K562 (cell line): Measurements from ENCODE around the gene ANXA3. TPM values are rescaled to one million over a fixed set of nuclear protein-coding genes. Genes with fewer than 3 reads are reported as not detected.

ENCODE experiments used
- ATAC-seq: fragments of 200-7000 bp; cut with Tn5 transposase; 3 replicates; pipeline ENCODE4 v1.9.1; 2020; ENCODE audit warnings: moderate library complexity
- BruUV-seq: library from RNA; stranded (reverse); fragments of 400-500 nt; replicated peaks from 2 replicates; lab custom pipeline; 2021; lab: Mats Ljungman, UMichigan
- CTCF ChIA-PET: fragments of 300-600 bp; formaldehyde crosslinking; extraction: SDS; loops from one replicate; lab custom pipeline; 2021; ENCODE audit warnings: low intra/inter-chr PET ratio; lab: Yijun Ruan, JAX
- POLR2A ChIA-PET: fragments of 300-600, 350-650 bp; sonication (Branson Sonifier 250); formaldehyde crosslinking; extraction: SDS; loops from one replicate; lab custom pipeline; 2021; ENCODE audit warnings: antibody characterized with exemption, inconsistent platforms; lab: Yijun Ruan, JAX
- DNase-seq, 4 experiments: peaks; one replicate each; pipeline versions ENCODE4 v3.0.0 to v3.0.0-alpha.2; 2011 to 2018; ENCODE audit warnings: low spot score in 3 of 4, mixed read lengths in 3 of 4; ENCODE audit errors: extremely low read depth in 1 of 4
- FAIRE-seq: peaks from 2 replicates; lab custom pipeline; 2011; peaks lifted over from hg19 to GRCh38; lab: Jason Lieb, UNC
- H2AFZ ChIP-seq: 2 replicates; pipeline ENCODE4 v1.6.0; 2011; ENCODE audit warnings: low read depth, low read length, control low read depth, inconsistent platforms
- H3K27ac ChIP-seq: fragments of 200-600 bp; 3 replicates; pipeline ENCODE4 v1.8.0; 2011; ENCODE audit warnings: low read depth, mild to moderate bottlenecking, control low read depth, inconsistent platforms, low read length, moderate library complexity, mixed read lengths; ENCODE audit errors: extremely low read depth
- H3K27me3 ChIP-seq, 2 experiments: fragments of 300-600 bp in 1 of 2; 2 replicates in 1 of 2; 3 replicates in 1 of 2; pipeline versions ENCODE4 v1.6.0 to v1.8.0; 2011; ENCODE audit warnings: inconsistent platforms in 2 of 2, low read length in 2 of 2, mild to moderate bottlenecking in 1 of 2, mixed read lengths in 1 of 2, moderate library complexity in 1 of 2; ENCODE audit not compliant: control insufficient read depth in 2 of 2, insufficient read depth in 2 of 2
- H3K36me3 ChIP-seq: fragments of 300-600 bp; 3 replicates; pipeline ENCODE4 v1.8.0; 2011; ENCODE audit warnings: mild to moderate bottlenecking, low read length, inconsistent platforms; ENCODE audit not compliant: control insufficient read depth, insufficient read depth
- H3K4me1 ChIP-seq, 2 experiments: fragments of 200-600 bp in 1 of 2; replicated peaks in 1 of 2; 2 replicates in 1 of 2; 3 replicates in 1 of 2; pipeline versions ENCODE4 v1.5.1 to v1.8.0; 2011; ENCODE audit warnings: inconsistent platforms in 2 of 2, low read length in 2 of 2, mild to moderate bottlenecking in 1 of 2, mixed read lengths in 1 of 2, moderate library complexity in 1 of 2; ENCODE audit not compliant: control insufficient read depth in 2 of 2, insufficient read depth in 2 of 2
- H3K4me2 ChIP-seq: 2 replicates; pipeline ENCODE4 v1.6.1; 2011; ENCODE audit warnings: low read length, control low read depth, inconsistent platforms, mixed read lengths; ENCODE audit not compliant: insufficient read depth
- H3K4me3 ChIP-seq: fragments of 200-600 bp; sonication (generic), shearing (Covaris generic); 2 replicates; pipeline ENCODE4 v1.5.1; 2016; ENCODE audit warnings: control low read depth, inconsistent platforms
- H3K79me2 ChIP-seq: fragments of 200-600 bp; 3 replicates; pipeline ENCODE4 v1.8.0; 2011; ENCODE audit warnings: low read length, inconsistent platforms; ENCODE audit not compliant: control insufficient read depth, insufficient read depth
- H3K9ac ChIP-seq, 2 experiments: 2 replicates each; pipeline versions ENCODE4 v1.6.0 to v1.6.1; 2011; ENCODE audit warnings: low read depth in 2 of 2, low read length in 2 of 2, control low read depth in 1 of 2, inconsistent platforms in 1 of 2, mild to moderate bottlenecking in 1 of 2, mixed read lengths in 1 of 2; ENCODE audit not compliant: insufficient read depth in 1 of 2
- H3K9me1 ChIP-seq: one replicate; pipeline ENCODE4 v1.6.0; 2011; ENCODE audit warnings: inconsistent platforms, mild to moderate bottlenecking, low read length, moderate library complexity; ENCODE audit not compliant: control insufficient read depth, insufficient read depth
- H3K9me3 ChIP-seq: replicated peaks from 2 replicates; pipeline ENCODE4 v1.5.1; 2011; ENCODE audit warnings: low read depth, low read length, inconsistent platforms; ENCODE audit not compliant: control insufficient read depth, insufficient read depth
- H4K20me1 ChIP-seq: replicated peaks from 2 replicates; pipeline ENCODE4 v1.6.1; 2011; ENCODE audit warnings: low read length, inconsistent platforms, mixed read lengths; ENCODE audit not compliant: control insufficient read depth, insufficient read depth
- CEBPB ChIP-seq: fragments of 450-650 bp; IDR thresholded peaks from 2 replicates; pipeline ENCODE4 v1.6.1; 2016; ENCODE audit warnings: missing genetic modification characterization, missing compliant biosample characterization
- FOXP1 ChIP-seq: sonication (generic); formaldehyde crosslinking; IDR thresholded peaks from 2 replicates; pipeline ENCODE4 v1.8.0; 2022; ENCODE audit warnings: mild to moderate bottlenecking, missing genetic modification reagents
- NR2C1 ChIP-seq, 2 experiments: fragments of 450-650 bp; IDR thresholded peaks; 2 replicates each; pipeline ENCODE4 v1.6.1; 2017; ENCODE audit warnings: mild to moderate bottlenecking in 2 of 2, antibody characterized with exemption in 1 of 2, inconsistent platforms in 1 of 2, missing compliant biosample characterization in 1 of 2, missing genetic modification characterization in 1 of 2
- SMARCE1 ChIP-seq: fragments of 450-650 bp; IDR thresholded peaks from 2 replicates; pipeline ENCODE4 v1.7.1; 2016; ENCODE audit warnings: mild to moderate bottlenecking
- SMC3 ChIP-seq: conservative IDR thresholded peaks from 2 replicates; pipeline ENCODE4 v1.6.1; 2011; ENCODE audit warnings: low read depth, low read length, improper control_type of control experiment; ENCODE audit not compliant: insufficient read depth
- SOX6 ChIP-seq: fragments of 450-650 bp; IDR thresholded peaks from 2 replicates; pipeline ENCODE4 v1.6.1; 2014; ENCODE audit warnings: mild to moderate bottlenecking
- SRSF7 ChIP-seq: fragments of 200-400 bp; formaldehyde crosslinking; optimal IDR thresholded peaks from 2 replicates; pipeline ENCODE3; 2017; ENCODE audit warnings: mild to moderate bottlenecking, low read depth, low read length
- ZBTB7A ChIP-seq: IDR thresholded peaks from 2 replicates; pipeline ENCODE4 v1.6.1; 2011; ENCODE audit warnings: low read depth, mild to moderate bottlenecking, low read length, moderate library complexity, borderline replicate concordance; ENCODE audit not compliant: control insufficient read depth
- ZNF436 ChIP-seq: fragments of 250-450, 450-650 bp; sonication (Bioruptor Pico); formaldehyde crosslinking; IDR thresholded peaks from 2 replicates; pipeline ENCODE4 v1.7.0; 2020; ENCODE audit warnings: mild to moderate bottlenecking
- WGBS: fragments of 100-300 bp; shearing (Covaris generic); methylation state at CpG from one replicate; pipeline ENCODE4 v1.1.6; 2016; ENCODE audit warnings: low coverage, mixed read lengths; ENCODE audit not compliant: insufficient coverage; ENCODE audit errors: missing lambda C conversion rate; 5-methylcytosine and 5-hydroxymethylcytosine counted together
- in situ Hi-C: fragments of 300-500 bp; cut with MboI; formaldehyde crosslinking; loops from 4 replicates; pipeline ENCODE4 v1.15.0; 2018; ENCODE audit warnings: inconsistent platforms, mixed read lengths
- intact Hi-C: fragments of 100-400 bp; cut with micrococcal nuclease; formaldehyde crosslinking; loops from 2 replicates; pipeline ENCODE4 v1.14.2; 2022
- polyA plus RNA-seq, 8 experiments: library from polyadenylated mRNA; depleted of rRNA in 4 of 8; stranded (reverse) in 5 of 8; unstranded in 3 of 8; fragments of >200 nt; fragmentation: Nextera tagmentation in 2 of 8; fragmentation: Illumina TruSeq in 1 of 8; extraction: Ambion mirVana in 2 of 8; extraction: Trizol in 1 of 8; gene quantifications; 2 replicates each; pipeline versions ENCODE4 v1.2.1 to v1.2.3, GENCODE V29; 2011 to 2014; ENCODE audit warnings: inconsistent platforms in 1 of 8, missing spikeins in 1 of 8
- total RNA-seq, 7 experiments: library from RNA; depleted of rRNA in 6 of 7; stranded (reverse); fragments of >200 nt in 6 of 7; fragmentation: Illumina TruSeq in 2 of 7; extraction: Trizol in 2 of 7; gene quantifications; 2 replicates each; pipeline versions ENCODE4 v1.2.1 to v1.2.3, GENCODE V29; 2011 to 2021; ENCODE audit warnings: low replicate concordance in 1 of 7
- TF ChIP-seq, protein P1 (sequence below): fragments of 250-450 bp; sonication (Bioruptor Pico); IDR thresholded peaks from 2 replicates; pipeline ENCODE4 v1.5.0; 2021
- TF ChIP-seq, protein P2 (sequence below): fragments of 450-650 bp; IDR thresholded peaks from 2 replicates; pipeline ENCODE4 v1.7.0; 2016; ENCODE audit warnings: borderline replicate concordance
- TF ChIP-seq, protein P3 (sequence below): sonication (generic); formaldehyde crosslinking; IDR thresholded peaks from 2 replicates; pipeline ENCODE4 v1.5.0; 2020; ENCODE audit warnings: missing genetic modification reagents

Gene ANXA3
- total and polyA plus RNA-seq, 9 of the 15 experiments (the other 6 are each of a cell fraction or from before 2014, with no cell fraction given): 6.3 to 15.5 (median 9.8) TPM

DNA sequence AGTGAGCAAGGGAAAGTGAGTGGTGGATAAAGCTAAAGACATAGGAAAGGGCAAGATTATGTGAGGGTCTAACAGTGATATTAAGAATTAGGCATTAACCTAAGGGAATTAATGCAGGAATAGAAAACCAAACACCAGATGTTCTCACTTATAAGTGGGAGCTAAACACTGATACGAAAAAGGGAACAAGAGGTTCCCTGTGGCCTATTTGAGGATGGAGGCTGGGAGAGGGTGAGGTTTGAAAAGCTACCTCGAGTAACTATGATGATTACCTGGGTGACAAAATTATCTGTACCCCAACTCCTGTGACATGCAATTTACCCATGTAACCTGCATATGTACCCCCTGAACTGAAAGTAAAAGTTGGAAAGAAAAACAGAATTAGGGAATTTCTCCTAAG is 79.0 kb downstream of the ANXA3 start (continued):
- TF ChIP-seq FOXP1 (CRISPR knock-in tag) (no peak), ZBTB7A (no peak), CEBPB (no peak), SMARCE1 (0 out of 2 replicates have a peak, but pooled peaks have one; percentile 12), NR2C1 (IDR thresholded peaks at IDR 0.05) (0 out of 2 replicates have a peak, but pooled peaks have one; percentile 4), NR2C1 (tag; IDR thresholded peaks at IDR 0.05) (no peak)
- TF ChIP-seq, protein P1, sequence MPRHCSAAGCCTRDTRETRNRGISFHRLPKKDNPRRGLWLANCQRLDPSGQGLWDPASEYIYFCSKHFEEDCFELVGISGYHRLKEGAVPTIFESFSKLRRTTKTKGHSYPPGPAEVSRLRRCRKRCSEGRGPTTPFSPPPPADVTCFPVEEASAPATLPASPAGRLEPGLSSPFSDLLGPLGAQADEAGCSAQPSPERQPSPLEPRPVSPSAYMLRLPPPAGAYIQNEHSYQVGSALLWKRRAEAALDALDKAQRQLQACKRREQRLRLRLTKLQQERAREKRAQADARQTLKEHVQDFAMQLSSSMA: no peak
- TF ChIP-seq, protein P2, sequence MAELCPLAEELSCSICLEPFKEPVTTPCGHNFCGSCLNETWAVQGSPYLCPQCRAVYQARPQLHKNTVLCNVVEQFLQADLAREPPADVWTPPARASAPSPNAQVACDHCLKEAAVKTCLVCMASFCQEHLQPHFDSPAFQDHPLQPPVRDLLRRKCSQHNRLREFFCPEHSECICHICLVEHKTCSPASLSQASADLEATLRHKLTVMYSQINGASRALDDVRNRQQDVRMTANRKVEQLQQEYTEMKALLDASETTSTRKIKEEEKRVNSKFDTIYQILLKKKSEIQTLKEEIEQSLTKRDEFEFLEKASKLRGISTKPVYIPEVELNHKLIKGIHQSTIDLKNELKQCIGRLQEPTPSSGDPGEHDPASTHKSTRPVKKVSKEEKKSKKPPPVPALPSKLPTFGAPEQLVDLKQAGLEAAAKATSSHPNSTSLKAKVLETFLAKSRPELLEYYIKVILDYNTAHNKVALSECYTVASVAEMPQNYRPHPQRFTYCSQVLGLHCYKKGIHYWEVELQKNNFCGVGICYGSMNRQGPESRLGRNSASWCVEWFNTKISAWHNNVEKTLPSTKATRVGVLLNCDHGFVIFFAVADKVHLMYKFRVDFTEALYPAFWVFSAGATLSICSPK: no peak

- Histone ChIP-seq H3K4me3 (no peak overlapping the region), H3K9me1 (no peaks in the 10 kb centered on the region), H3K9me3 (no peaks in the 10 kb centered on the region), H3K27me3 (no peaks in the 10 kb centered on the region), H3K27ac (no peak overlapping the region), H3K4me2 (no peak overlapping the region), H4K20me1 (no peaks in the 10 kb centered on the region), H2AFZ (peak overlapping the region; percentile 5; the same call in 1 of the 2 replicates), H3K79me2 (no peaks in the 10 kb centered on the region), H3K4me1 (peaks cover 0 to 22% of the 10 kb centered on the region in 2 experiments; a peak in 4 of 5 replicates), H3K36me3 (no peaks in the 10 kb centered on the region), H3K9ac (no peak overlapping the region)
- POLR2A ChIA-PET: interaction anchor here (1.0 kb wide), 1 partner anchor 13 kb away, joined by 3 read pairs; no protein-coding TSS in a partner anchor
- no peak for TF ChIP-seq SRSF7
- no peak for TF ChIP-seq ZNF436 (CRISPR knock-in tag)
- TF ChIP-seq, protein P3, sequence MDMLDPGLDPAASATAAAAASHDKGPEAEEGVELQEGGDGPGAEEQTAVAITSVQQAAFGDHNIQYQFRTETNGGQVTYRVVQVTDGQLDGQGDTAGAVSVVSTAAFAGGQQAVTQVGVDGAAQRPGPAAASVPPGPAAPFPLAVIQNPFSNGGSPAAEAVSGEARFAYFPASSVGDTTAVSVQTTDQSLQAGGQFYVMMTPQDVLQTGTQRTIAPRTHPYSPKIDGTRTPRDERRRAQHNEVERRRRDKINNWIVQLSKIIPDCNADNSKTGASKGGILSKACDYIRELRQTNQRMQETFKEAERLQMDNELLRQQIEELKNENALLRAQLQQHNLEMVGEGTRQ: peak; percentile 23; the same call in 1 of the 2 replicates
- TF ChIP-seq SMC3: no peak
- no peak for TF ChIP-seq SOX6
- intact Hi-C loops: no loop called here
- ATAC-seq (no peak), DNase-seq (no peak), FAIRE-seq (no peak)
- in situ Hi-C loops: no loop called here
- BruUV-seq: no TSS peak
- CTCF ChIA-PET: no interaction called here
- 30% methylated on average over 5 of the region's 5 CpGs for WGBS
Measured at GRCh38 chr4:78634011-78634664, 82.6 kb downstream of the ANXA3 start.
